VCaP (cell line): ENCODE measurements around the gene DBX1.

Experiments
- H3K27ac ChIP-seq: fragments of 450-650 bp; 2 replicates; pipeline ENCODE4 v1.5.1; 2017
- TF ChIP-seq, protein P1 (sequence below): fragments of 450-650 bp; conservative IDR thresholded peaks from 2 replicates; pipeline ENCODE4 v1.5.1; 2017; ENCODE audit warnings: mild to moderate bottlenecking, moderate library complexity

Gene DBX1

GRCh38 chr11:20158597-20159257 is 1.5 kb downstream of the DBX1 start:
- TF ChIP-seq, protein P1, sequence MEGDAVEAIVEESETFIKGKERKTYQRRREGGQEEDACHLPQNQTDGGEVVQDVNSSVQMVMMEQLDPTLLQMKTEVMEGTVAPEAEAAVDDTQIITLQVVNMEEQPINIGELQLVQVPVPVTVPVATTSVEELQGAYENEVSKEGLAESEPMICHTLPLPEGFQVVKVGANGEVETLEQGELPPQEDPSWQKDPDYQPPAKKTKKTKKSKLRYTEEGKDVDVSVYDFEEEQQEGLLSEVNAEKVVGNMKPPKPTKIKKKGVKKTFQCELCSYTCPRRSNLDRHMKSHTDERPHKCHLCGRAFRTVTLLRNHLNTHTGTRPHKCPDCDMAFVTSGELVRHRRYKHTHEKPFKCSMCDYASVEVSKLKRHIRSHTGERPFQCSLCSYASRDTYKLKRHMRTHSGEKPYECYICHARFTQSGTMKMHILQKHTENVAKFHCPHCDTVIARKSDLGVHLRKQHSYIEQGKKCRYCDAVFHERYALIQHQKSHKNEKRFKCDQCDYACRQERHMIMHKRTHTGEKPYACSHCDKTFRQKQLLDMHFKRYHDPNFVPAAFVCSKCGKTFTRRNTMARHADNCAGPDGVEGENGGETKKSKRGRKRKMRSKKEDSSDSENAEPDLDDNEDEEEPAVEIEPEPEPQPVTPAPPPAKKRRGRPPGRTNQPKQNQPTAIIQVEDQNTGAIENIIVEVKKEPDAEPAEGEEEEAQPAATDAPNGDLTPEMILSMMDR = no peak
- H3K27ac ChIP-seq = no peak overlapping the region

- H3K27ac ChIP-seq = no peak overlapping the region
- TF ChIP-seq, protein P1 = no peak
These were observed 2.5 kb downstream of the DBX1 start for GRCh38 chr11:20157728-20158127.

GRCh38 chr11:20156876-20157613 is 3.2 kb downstream of the DBX1 start:
- TF ChIP-seq, protein P1 = no peak
- no peak overlapping the region for H3K27ac ChIP-seq

- TF ChIP-seq, protein P1 = no peak
- no peak overlapping the region for H3K27ac ChIP-seq
These were observed 3.9 kb downstream of the DBX1 start for GRCh38 chr11:20156280-20156875.

DNA sequence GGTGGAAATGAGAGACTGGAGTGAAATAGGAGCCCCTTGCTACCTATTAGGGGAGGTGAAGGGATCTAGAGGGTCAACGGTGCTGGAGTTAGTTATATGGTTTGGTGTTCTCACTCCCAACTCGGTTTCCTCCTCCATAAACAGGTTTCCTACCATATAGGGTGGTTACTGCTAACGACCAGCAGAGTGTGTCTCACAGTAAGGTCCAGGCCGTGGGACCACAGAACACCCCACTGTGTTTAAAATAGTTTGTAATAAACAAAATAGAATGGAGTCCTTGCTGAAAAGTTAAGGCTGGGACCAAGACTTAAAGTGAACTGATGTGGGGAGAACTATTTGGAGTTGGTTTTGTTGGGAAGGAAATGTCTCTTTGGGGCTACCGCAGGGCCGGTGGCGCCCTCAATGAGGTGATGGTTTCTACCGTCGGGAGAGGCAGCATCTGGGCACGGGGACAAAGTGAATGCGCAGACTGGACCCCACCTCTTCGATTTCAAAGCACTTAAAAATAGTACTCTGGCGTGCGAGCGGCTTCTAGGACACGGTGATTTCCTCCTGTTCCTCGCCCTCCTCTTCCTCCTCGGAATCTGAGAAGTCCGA is 4.5 kb downstream of the DBX1 start:
- TF ChIP-seq, protein P1 = no peak

DNA sequence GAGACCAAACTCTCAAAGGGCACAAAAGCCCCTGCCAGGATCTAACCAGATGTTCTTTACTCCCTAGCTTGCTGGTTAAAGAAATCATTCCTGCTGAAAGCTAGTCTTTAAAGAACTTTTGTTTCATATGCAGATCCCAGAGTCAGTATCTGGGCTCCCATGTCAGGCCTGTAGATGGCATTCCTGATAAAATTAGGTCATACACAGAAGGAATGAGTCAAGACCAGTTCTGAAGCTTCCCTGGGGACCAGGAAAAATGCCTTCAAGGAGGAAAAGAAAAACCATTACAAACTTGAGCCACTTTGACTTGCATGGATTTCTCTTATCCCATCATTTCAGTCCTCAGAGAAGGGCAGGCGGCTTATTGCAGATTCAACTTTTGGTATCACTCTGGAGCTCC is 5.9 kb downstream of the DBX1 start:
- H3K27ac ChIP-seq = no peak overlapping the region
- TF ChIP-seq, protein P1 = no peak

More for the DNA sequence above, 4.5 kb downstream of the DBX1 start:
- H3K27ac ChIP-seq = no peak overlapping the region

DNA sequence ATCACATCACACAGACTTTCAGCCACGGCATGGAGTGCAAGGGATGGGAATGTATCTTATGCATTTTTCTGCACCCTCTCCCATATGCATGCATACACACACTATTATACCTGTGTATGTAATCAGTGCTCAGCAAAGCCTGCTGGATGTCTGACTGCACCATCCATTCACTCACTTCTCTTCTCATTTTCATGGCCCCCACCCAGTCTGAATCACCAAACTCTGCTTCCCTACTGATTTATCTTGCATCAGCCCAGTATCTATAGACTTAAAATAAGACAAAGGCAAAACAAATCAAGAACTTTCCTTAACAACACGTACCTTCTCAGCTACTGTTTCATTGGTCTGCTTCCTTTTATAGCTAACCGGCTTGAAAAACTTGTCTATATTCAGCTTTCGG is 21.6 kb downstream of the DBX1 start:
- TF ChIP-seq, protein P1 = no peak
- H3K27ac ChIP-seq = no peak overlapping the region
